Hippocampal formation (tissue), 2 donors: Measurements from ENCODE around the gene IFIT1.
"Not testable (repeated sequence)": the region's sequence is repeated elsewhere in the genome, so short reads cannot be mapped to it uniquely, and the experiment has no call there.

Source experiments
- DNase-seq, 2 donors: peaks; one replicate each; lab custom pipeline; 2025; lab: John Stamatoyannopoulos, UW

IFIT1 gene

GRCh38 chr10:89440226-89441009 is 48.0 kb downstream of the IFIT1 start:
- no peak for DNase-seq

- no peak for DNase-seq
These were observed 49.9 kb downstream of the IFIT1 start for GRCh38 chr10:89442289-89442688.

GRCh38 chr10:89444819-89445218 is 52.4 kb downstream of the IFIT1 start:
- DNase-seq = not testable (repeated sequence)

GRCh38 chr10:89450901-89451300 is 58.5 kb downstream of the IFIT1 start:
- DNase-seq = no peak

GRCh38 chr10:89452193-89452592 is 59.8 kb downstream of the IFIT1 start:
- no peak for DNase-seq

- DNase-seq = no peak
These were observed 62.3 kb downstream of the IFIT1 start for GRCh38 chr10:89454561-89455347.
